Upper lobe of left lung (tissue), 4 donors: ENCODE data around the gene RNF13.

Experiments
- EP300 ChIP-seq, 4 donors: sonication (generic); formaldehyde crosslinking; IDR thresholded peaks; one replicate each; pipeline ENCODE4 v1.5.1; 2017; ENCODE audit warnings: antibody characterized with exemption in 4 of 4, control low read depth in 2 of 4
- TF ChIP-seq, protein P1 (sequence below), 6 experiments: fragments of 450-650 bp in 4 of 6; fragments of 200-600 bp in 2 of 6; sonication (generic) in 2 of 6; IDR thresholded peaks; one replicate each; pipeline ENCODE4 v1.5.1; 2016 to 2019; ENCODE audit warnings: antibody characterized with exemption in 6 of 6

DNA sequence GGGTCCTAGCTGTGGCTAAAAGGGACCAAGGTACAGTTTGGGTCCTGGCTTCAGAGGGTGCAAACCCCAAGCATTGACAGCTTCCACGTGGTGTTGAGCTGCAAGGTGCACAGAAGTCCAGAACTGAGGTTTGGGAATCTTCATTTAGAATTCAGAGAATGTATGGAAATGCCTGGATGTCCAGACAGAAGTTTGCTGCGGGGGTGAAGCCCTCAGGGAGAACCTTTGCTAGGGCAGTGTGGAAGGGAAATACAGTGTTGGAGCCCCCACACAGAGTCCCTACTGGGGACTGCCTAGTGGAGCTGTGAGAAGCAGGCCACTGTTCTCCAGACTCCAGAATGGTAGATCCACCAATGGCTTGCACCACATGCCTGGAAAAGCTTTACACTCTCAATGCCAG, 17.9 kb downstream of the RNF13 start:
- no peak for TF ChIP-seq EP300 (IDR thresholded peaks at IDR 0.05)
- TF ChIP-seq, protein P1, sequence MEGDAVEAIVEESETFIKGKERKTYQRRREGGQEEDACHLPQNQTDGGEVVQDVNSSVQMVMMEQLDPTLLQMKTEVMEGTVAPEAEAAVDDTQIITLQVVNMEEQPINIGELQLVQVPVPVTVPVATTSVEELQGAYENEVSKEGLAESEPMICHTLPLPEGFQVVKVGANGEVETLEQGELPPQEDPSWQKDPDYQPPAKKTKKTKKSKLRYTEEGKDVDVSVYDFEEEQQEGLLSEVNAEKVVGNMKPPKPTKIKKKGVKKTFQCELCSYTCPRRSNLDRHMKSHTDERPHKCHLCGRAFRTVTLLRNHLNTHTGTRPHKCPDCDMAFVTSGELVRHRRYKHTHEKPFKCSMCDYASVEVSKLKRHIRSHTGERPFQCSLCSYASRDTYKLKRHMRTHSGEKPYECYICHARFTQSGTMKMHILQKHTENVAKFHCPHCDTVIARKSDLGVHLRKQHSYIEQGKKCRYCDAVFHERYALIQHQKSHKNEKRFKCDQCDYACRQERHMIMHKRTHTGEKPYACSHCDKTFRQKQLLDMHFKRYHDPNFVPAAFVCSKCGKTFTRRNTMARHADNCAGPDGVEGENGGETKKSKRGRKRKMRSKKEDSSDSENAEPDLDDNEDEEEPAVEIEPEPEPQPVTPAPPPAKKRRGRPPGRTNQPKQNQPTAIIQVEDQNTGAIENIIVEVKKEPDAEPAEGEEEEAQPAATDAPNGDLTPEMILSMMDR (IDR thresholded peaks at IDR 0.05) = no peak
